HepG2 (cell line): ENCODE data around the gene SNX30. TPM values are rescaled to one million over a fixed set of nuclear protein-coding genes. Genes with fewer than 3 reads are reported as not detected.

Experiments used
- ATAC-seq: fragments of 200-7000 bp; cut with Tn5 transposase; 3 replicates; pipeline ENCODE4 v1.9.1; 2020; ENCODE audit warnings: mild to moderate bottlenecking, moderate library complexity
- BruUV-seq: library from RNA; stranded (reverse); fragments of 400-500 nt; replicated peaks from 2 replicates; lab custom pipeline; 2021; lab: Mats Ljungman, UMichigan
- CTCF ChIA-PET: fragments of 300-600 bp; formaldehyde crosslinking; extraction: SDS; loops from one replicate; lab custom pipeline; 2021; ENCODE audit warnings: low total read pairs, inconsistent platforms, low intra/inter-chr PET ratio; lab: Yijun Ruan, JAX
- POLR2A ChIA-PET: fragments of 350-600 bp; sonication (Branson Sonifier 250); formaldehyde crosslinking; loops from one replicate; lab custom pipeline; 2020; ENCODE audit warnings: antibody characterized with exemption, inconsistent platforms; lab: Yijun Ruan, JAX
- DNase-seq: peaks from one replicate; pipeline ENCODE4 v3.0.0-alpha.2; 2015; ENCODE audit warnings: low spot score
- FAIRE-seq: peaks from 3 replicates; lab custom pipeline; 2011; peaks lifted over from hg19 to GRCh38; lab: Jason Lieb, UNC
- H2AFZ ChIP-seq: one replicate; pipeline ENCODE4 v1.6.1; 2011; ENCODE audit warnings: low read length, inconsistent platforms
- H3K27ac ChIP-seq: fragments of 300-600 bp; 3 replicates; pipeline ENCODE4 v1.8.0; 2011; ENCODE audit warnings: mixed run types, mild to moderate bottlenecking, mixed read lengths, low read length, inconsistent platforms; ENCODE audit not compliant: insufficient read depth; ENCODE audit errors: extremely low read length
- H3K27me3 ChIP-seq, 2 experiments: fragments of 200-600 bp in 1 of 2; 2 replicates in 1 of 2; 3 replicates in 1 of 2; pipeline versions ENCODE4 v1.6.0 to v1.8.0; 2011; ENCODE audit warnings: low read length in 2 of 2, mild to moderate bottlenecking in 2 of 2, moderate library complexity in 2 of 2, inconsistent platforms in 1 of 2; ENCODE audit not compliant: insufficient read depth in 2 of 2, control insufficient read depth in 1 of 2
- H3K36me3 ChIP-seq, 2 experiments: fragments of 200-600 bp in 1 of 2; replicated peaks in 1 of 2; 2 replicates in 1 of 2; 3 replicates in 1 of 2; pipeline versions ENCODE4 v1.5.1 to v1.8.0; 2011; ENCODE audit warnings: low read length in 2 of 2, inconsistent platforms in 1 of 2; ENCODE audit not compliant: insufficient read depth in 2 of 2, control insufficient read depth in 1 of 2
- H3K4me1 ChIP-seq: 2 replicates; pipeline ENCODE4 v1.5.1; 2012; ENCODE audit warnings: low read length, inconsistent platforms; ENCODE audit not compliant: insufficient read depth
- H3K4me2 ChIP-seq: 2 replicates; pipeline ENCODE4 v1.6.0; 2011; ENCODE audit warnings: low read depth, low read length, inconsistent platforms
- H3K4me3 ChIP-seq, 3 experiments: fragments of 200-600 bp in 1 of 3; sonication (generic), shearing (Covaris generic) in 1 of 3; replicated peaks in 1 of 3; 2 replicates each; pipeline ENCODE4 v1.5.1; 2011 to 2016; ENCODE audit warnings: low read length in 3 of 3, inconsistent platforms in 2 of 3, low read depth in 2 of 3, mild to moderate bottlenecking in 2 of 3, control low read depth in 1 of 3, mixed read lengths in 1 of 3; ENCODE audit not compliant: insufficient read depth in 1 of 3
- H3K79me2 ChIP-seq: one replicate; pipeline ENCODE4 v1.6.1; 2011; ENCODE audit warnings: low read length, inconsistent platforms; ENCODE audit not compliant: insufficient read depth
- H3K9ac ChIP-seq: 2 replicates; pipeline ENCODE4 v1.6.0; 2011; ENCODE audit warnings: mild to moderate bottlenecking, low read depth, low read length, inconsistent platforms; ENCODE audit not compliant: insufficient read depth
- H3K9me3 ChIP-seq: 2 replicates; pipeline ENCODE4 v1.5.1; 2012; ENCODE audit warnings: mild to moderate bottlenecking, low read length
- H4K20me1 ChIP-seq: 2 replicates; pipeline ENCODE4 v1.6.0; 2011; ENCODE audit warnings: inconsistent platforms, mild to moderate bottlenecking, low read length, moderate library complexity; ENCODE audit not compliant: insufficient read depth
- MED8 ChIP-seq: sonication (generic); formaldehyde crosslinking; IDR thresholded peaks from 2 replicates; pipeline ENCODE4 v1.8.1; 2023; ENCODE audit warnings: mild to moderate bottlenecking, missing genetic modification reagents; ENCODE audit not compliant: insufficient replicate concordance
- PAF1 ChIP-seq: IDR thresholded peaks from 2 replicates; pipeline ENCODE4 v1.6.1; 2016; ENCODE audit warnings: missing genetic modification reagents, missing compliant biosample characterization
- PHF8 ChIP-seq: sonication (generic); formaldehyde crosslinking; IDR thresholded peaks from 2 replicates; pipeline ENCODE4 v1.5.0; 2020; ENCODE audit warnings: missing genetic modification reagents
- PRPF4 ChIP-seq: fragments of 200-400 bp; formaldehyde crosslinking; IDR thresholded peaks from 2 replicates; pipeline ENCODE4 v1.6.1; 2016; ENCODE audit warnings: low read length, low read depth; ENCODE audit not compliant: poor library complexity, severe bottlenecking
- TBX3 ChIP-seq: fragments of 450-650 bp; IDR thresholded peaks from 2 replicates; pipeline ENCODE4 v1.6.1; 2017; ENCODE audit warnings: antibody characterized with exemption, mild to moderate bottlenecking, inconsistent platforms, borderline replicate concordance
- ZNF329 ChIP-seq: sonication (generic); formaldehyde crosslinking; IDR thresholded peaks from 2 replicates; pipeline ENCODE4 v1.9.0; 2021; ENCODE audit warnings: low read depth, mild to moderate bottlenecking, missing genetic modification reagents
- ZNF333 ChIP-seq: sonication (generic); formaldehyde crosslinking; IDR thresholded peaks from 2 replicates; pipeline ENCODE4 v1.4.0; 2020; ENCODE audit warnings: mild to moderate bottlenecking, missing genetic modification reagents, borderline replicate concordance
- ZNF564 ChIP-seq: sonication (generic); formaldehyde crosslinking; IDR thresholded peaks from 2 replicates; pipeline ENCODE4 v1.8.1; 2023; ENCODE audit warnings: mild to moderate bottlenecking, missing genetic modification reagents
- ZNF737 ChIP-seq: sonication (generic); formaldehyde crosslinking; IDR thresholded peaks from 2 replicates; pipeline ENCODE4 v1.5.0; 2020; ENCODE audit warnings: missing genetic modification reagents, mild to moderate bottlenecking, borderline replicate concordance
- ZNF792 ChIP-seq: IDR thresholded peaks from 2 replicates; pipeline ENCODE4 v1.6.1; 2016
- ZSCAN30 ChIP-seq: sonication (generic); formaldehyde crosslinking; IDR thresholded peaks from 2 replicates; pipeline ENCODE4 v1.5.0; 2020; ENCODE audit warnings: mild to moderate bottlenecking, missing genetic modification reagents
- WGBS: methylation state at CpG from one replicate; pipeline ENCODE4 v1.1.6; 2017; ENCODE audit warnings: low lambda C conversion rate; 5-methylcytosine and 5-hydroxymethylcytosine counted together
- in situ Hi-C: cut with HindIII; loops from 2 replicates; pipeline ENCODE4 v1.10.0; 2017; ENCODE audit warnings: low pct_unique_long_range_greater_than_20kb; ENCODE audit not compliant: extremely low pct_ligation_motif_present
- intact Hi-C: fragments of 100-400 bp; cut with micrococcal nuclease; formaldehyde crosslinking; loops from one replicate; pipeline ENCODE4 v1.10.0; 2022; ENCODE audit not compliant: unreplicated experiment
- polyA plus RNA-seq, 8 experiments: library from polyadenylated mRNA; depleted of rRNA in 3 of 8; stranded (reverse) in 7 of 8; unstranded in 1 of 8; fragments of >200 nt; fragmentation: Illumina TruSeq in 4 of 8; extraction: Trizol in 4 of 8; gene quantifications; 2 replicates each; pipeline versions ENCODE4 v1.2.1 to v1.2.3, GENCODE V29; 2011 to 2016; ENCODE audit warnings: low read depth in 4 of 8, missing spikeins in 1 of 8, mixed read lengths in 1 of 8; ENCODE audit not compliant: insufficient read depth in 1 of 8
- total RNA-seq, 5 experiments: library from RNA; depleted of rRNA; stranded (reverse); fragments of >200 nt; fragmentation: Illumina TruSeq; extraction: Trizol; gene quantifications; 2 replicates each; pipeline ENCODE4 v1.2.3, GENCODE V29; 2016; ENCODE audit warnings: low read depth in 1 of 5
- TF ChIP-seq, protein P1 (sequence below): sonication (generic); formaldehyde crosslinking; IDR thresholded peaks from 2 replicates; pipeline ENCODE4 v1.4.0; 2020; ENCODE audit warnings: missing genetic modification reagents
- TF ChIP-seq, protein P2 (sequence below): sonication (generic); formaldehyde crosslinking; IDR thresholded peaks from 2 replicates; pipeline ENCODE4 v1.4.0; 2020; ENCODE audit warnings: missing genetic modification reagents, borderline replicate concordance

The SNX30 gene
- total and polyA plus RNA-seq, 2 of the 13 experiments (the other 11 are each of a cell fraction or from before 2014, with no cell fraction given), result 4.4 to 12.4 TPM

DNA sequence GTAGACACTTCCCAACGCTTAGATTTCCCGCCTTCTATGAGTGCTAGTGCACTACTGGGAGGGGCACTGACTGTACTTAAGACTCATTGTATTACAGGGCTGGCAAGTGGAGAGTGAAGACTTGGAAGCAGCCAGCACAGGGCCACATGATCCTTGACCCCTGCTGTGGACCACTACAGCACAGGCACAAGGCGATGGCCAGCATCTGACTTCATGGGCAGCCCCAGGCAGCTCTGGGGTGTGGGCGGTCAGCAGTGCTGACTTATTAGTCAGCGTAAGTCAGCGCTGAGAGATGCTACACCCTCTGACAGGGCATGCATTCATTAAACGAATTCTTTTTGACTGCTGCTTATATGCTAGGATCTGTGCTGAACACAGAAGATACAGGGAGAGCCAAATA, 130.8 kb downstream of the SNX30 start:
- H3K79me2 ChIP-seq, result no peaks in the 10 kb centered on the region
- no peak overlapping the region for H3K4me2 ChIP-seq
- no peak overlapping the region for H3K9ac ChIP-seq
- CTCF ChIA-PET, result no interaction called here
- H3K27ac ChIP-seq, result no peak overlapping the region
- H3K27me3 ChIP-seq, result no peaks in the 10 kb centered on the region
- ATAC-seq, result no peak
- no peak overlapping the region for H3K4me3 ChIP-seq
- no peaks in the 10 kb centered on the region for H4K20me1 ChIP-seq
- TF ChIP-seq PRPF4 (no peak), PHF8 (no peak), ZSCAN30 (CRISPR knock-in tag) (no peak), ZNF329 (CRISPR knock-in tag) (no peak), ZNF737 (CRISPR knock-in tag) (no peak), PAF1 (CRISPR knock-in tag) (no peak), TBX3 (no peak), ZNF564 (CRISPR knock-in tag) (no peak), ZNF792 (CRISPR knock-in tag) (no peak), ZNF333 (no peak), MED8 (CRISPR knock-in tag) (no peak)
- TF ChIP-seq, protein P1, sequence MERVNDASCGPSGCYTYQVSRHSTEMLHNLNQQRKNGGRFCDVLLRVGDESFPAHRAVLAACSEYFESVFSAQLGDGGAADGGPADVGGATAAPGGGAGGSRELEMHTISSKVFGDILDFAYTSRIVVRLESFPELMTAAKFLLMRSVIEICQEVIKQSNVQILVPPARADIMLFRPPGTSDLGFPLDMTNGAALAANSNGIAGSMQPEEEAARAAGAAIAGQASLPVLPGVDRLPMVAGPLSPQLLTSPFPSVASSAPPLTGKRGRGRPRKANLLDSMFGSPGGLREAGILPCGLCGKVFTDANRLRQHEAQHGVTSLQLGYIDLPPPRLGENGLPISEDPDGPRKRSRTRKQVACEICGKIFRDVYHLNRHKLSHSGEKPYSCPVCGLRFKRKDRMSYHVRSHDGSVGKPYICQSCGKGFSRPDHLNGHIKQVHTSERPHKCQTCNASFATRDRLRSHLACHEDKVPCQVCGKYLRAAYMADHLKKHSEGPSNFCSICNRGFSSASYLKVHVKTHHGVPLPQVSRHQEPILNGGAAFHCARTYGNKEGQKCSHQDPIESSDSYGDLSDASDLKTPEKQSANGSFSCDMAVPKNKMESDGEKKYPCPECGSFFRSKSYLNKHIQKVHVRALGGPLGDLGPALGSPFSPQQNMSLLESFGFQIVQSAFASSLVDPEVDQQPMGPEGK (CRISPR knock-in tag), result no peak
- TF ChIP-seq, protein P2, sequence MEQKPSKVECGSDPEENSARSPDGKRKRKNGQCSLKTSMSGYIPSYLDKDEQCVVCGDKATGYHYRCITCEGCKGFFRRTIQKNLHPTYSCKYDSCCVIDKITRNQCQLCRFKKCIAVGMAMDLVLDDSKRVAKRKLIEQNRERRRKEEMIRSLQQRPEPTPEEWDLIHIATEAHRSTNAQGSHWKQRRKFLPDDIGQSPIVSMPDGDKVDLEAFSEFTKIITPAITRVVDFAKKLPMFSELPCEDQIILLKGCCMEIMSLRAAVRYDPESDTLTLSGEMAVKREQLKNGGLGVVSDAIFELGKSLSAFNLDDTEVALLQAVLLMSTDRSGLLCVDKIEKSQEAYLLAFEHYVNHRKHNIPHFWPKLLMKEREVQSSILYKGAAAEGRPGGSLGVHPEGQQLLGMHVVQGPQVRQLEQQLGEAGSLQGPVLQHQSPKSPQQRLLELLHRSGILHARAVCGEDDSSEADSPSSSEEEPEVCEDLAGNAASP, result no peak
- TF ChIP-seq, all 625 proteins: peak for 0
- FAIRE-seq (no peak), DNase-seq (no peak)
- Histone ChIP-seq H3K36me3 (no peaks in the 10 kb centered on the region; a peak in 1 of 5 replicates), H2AFZ (no peak overlapping the region), H3K4me1 (no peaks in the 10 kb centered on the region), H3K9me3 (no peaks in the 10 kb centered on the region)
- POLR2A ChIA-PET, result no interaction called here
- intact Hi-C loops (no loop called here), in situ Hi-C loops (no loop called here)
- BruUV-seq, result no TSS peak
- WGBS, result 91% methylated on average over 7 of the region's 7 CpGs
